ENCODE data around the gene ITGB2.
"Not testable (repeated sequence)": the region's sequence is repeated elsewhere in the genome, so short reads cannot be mapped to it uniquely, and the experiment has no call there.

ITGB2 gene

GRCh38 chr21:44940116-44940631 is 19.5 kb upstream of the ITGB2 start:
- no peak for DNase-seq

GRCh38 chr21:44939532-44940115 is 18.9 kb upstream of the ITGB2 start, which contains the start of gene SLX9:
Gene SLX9 (plus strand): TSS chr21:44940029. CDS start chr21:44940058, 29 bp downstream.
- DNase-seq, result peak; percentile 60

GRCh38 chr21:44938772-44939531 is 18.3 kb upstream of the ITGB2 start:
- no peak for DNase-seq

DNA sequence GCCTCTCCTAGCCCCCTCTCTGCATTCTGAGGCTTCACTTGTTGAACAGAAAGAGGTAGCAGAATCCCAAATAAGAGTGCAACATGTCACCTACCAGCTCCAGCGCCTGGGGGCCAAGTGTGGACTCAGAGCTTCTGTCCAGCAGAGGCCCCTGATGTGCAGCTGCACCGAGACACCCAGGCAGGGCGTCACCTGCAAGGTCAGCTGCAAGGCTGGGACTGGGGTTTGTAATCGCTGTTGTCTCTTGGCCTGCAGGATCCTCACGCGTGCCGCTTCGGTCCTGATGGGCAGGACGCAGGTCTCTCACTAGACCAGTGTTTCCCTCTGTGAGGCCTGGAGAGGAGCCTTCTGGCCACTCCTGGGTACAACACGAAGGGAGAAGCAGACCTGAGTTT is 14.8 kb upstream of the ITGB2 start:
- DNase-seq, result no peak

- no peak for DNase-seq
Measured at GRCh38 chr21:44934797-44935532, 14.3 kb upstream of the ITGB2 start.

- DNase-seq, result no peak
Measured at GRCh38 chr21:44934276-44934675, 13.6 kb upstream of the ITGB2 start.

- DNase-seq, result no peak
Measured at GRCh38 chr21:44933918-44934260, 13.2 kb upstream of the ITGB2 start.

GRCh38 chr21:44933199-44933917 is 12.7 kb upstream of the ITGB2 start:
- no peak for DNase-seq

DNA sequence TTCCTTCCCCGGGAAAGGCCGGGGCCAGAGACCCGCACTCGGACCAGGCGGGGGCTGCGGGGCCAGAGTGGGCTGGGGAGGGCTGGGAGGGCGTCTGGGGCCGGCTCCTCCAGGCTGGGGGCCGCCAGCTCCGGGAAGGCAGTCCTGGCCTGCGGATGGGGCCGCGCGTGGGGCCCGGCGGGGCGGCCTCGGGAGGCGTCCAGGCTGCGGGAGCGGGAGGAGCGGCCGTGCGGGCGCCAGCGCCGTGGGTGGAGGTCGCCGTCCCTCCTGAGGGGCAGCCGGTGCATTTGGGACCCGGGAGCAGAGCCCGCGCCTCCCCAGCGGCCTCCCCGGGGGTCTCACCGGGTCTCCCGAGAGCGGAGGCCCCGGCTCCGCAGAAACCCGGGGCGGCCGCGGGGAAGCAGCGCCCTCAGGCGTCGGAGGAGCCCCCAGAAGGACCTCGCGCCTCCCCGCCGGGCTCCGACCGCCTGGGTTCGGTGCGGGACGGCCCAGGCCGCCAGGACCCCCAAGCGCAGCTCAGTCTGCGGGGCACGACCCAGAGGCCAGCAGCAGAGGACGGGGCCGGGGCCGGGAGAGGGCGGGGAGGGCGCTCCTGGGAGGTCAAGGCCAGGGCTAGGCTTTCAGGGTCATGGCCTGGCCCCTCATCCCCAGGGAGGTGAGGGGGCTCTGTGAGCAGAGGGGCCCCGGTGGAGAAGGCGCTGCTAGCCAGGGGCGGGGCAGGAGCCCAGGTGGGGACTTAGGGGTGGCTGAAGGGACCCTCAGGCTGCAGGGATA is 11.9 kb upstream of the ITGB2 start:
- DNase-seq, result no peak

DNA sequence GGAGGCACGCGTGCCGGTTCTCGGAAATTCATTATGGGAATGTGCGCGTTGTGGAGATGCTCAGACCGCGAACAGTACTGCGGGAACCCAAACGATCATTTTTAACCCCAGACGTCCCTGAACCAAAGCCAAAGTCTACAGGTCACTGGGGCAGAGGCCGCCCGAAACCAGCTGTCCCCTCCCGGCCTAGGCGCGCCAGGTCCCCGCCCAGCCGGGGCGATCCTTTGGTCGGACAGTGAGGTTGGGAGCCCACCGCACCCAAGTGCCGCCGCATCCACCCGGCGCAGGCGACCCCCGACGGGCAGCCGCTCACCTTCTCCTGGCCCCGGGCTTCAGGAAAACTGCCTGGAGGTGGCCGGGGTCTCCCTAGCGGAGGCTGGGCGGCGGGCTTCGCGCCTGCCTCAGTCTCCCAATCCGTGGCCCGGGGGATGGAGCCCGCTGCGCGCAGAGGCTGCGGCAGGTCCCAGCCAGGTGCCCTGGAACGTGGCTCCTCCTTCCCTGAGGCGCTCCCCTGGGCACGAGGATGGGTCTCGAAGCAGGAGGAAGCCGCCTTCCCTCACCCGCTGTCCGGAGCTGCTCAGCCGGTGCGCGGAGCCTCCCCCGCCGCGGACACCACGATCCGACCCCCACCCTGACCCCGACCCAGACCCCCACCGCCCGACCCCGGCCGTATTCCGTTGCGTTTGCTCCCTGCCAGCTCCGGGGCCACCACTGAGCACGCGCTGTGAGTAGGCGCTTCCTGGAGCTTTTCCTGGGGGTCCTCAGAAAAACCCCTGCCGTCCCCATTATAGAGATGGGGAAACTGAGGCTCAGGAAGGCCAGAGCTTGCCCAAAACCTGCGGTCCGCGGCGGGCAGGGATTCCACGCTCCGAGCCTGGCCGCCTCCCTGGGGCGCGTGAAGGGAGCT is 11.1 kb upstream of the ITGB2 start:
- DNase-seq, result no peak

DNA sequence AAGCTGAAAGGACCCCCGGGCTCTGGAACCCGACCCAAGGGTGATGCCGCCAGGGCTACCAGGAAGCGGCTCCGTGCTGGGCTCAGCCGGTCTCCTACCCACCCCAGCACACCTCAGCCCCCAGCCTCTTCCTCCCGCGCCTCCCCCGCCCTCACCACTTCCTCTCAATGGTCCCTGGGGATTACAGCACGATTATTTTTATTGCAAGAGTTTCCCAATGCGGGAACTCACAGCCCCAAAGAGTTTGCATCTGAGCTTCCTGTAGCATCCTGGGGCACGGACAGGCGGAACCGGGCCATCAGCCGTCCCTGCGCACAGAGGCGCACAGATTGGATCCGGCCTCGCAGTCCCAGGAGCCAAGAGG is 10.4 kb upstream of the ITGB2 start:
- DNase-seq, result peak; percentile 81

DNA sequence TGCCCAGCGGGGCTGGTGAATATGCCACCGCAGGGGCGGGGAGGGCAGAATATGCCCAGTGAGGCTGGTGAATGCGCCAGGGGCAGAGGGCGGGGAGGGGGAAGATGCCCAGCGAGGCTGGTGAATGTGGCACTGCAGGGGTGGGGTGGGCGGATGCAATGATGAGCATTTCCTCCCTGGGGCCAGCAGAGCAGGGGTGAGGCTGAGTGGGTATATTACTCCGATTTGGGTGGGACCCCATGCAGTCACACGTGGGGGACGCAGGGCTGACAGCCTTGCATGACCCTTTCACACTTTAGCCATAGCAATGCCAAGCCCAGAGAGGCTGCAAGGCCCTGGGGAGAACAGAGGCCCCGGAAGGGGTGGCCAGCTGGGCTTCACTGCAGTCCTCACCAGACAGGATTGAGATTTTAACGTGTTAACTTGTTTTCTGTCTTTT is 9.9 kb upstream of the ITGB2 start:
- no peak for DNase-seq

DNA sequence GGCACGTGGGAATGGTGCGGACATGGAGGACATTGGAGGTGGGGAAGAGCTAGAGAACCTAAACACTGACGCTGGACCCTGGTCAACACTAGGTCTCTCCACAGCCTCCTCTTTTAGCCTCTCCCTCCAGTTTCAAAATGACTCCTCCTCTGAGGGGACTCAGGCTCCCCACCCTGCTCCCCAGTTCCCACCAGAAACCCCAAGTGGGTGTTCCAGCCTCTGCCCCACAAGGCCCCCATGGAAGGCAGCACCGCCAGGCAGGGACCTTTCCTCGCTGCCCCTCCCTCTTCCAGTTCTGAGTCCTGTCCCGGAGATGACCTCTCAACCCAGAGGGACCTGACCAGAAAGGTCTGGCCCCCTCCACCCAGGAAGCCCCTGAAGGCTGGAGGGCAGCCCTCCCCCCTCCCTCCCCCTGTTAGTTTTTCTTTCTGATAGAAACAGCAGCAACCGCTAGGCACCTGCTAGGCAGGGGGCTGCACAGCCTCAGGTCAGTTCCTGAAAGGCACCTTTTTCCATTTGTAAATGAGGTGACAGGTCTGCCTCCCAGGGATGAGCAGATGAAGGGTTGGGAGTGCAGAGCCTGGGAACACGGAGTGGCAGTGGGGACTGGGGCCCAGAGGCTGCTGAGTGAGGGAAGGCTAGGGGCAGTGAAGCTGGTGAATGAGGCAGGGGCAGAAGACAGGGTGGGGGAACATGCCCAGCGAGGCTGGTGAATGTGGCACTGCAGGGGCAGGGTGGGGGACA is 9.3 kb upstream of the ITGB2 start:
- DNase-seq, result no peak

DNA sequence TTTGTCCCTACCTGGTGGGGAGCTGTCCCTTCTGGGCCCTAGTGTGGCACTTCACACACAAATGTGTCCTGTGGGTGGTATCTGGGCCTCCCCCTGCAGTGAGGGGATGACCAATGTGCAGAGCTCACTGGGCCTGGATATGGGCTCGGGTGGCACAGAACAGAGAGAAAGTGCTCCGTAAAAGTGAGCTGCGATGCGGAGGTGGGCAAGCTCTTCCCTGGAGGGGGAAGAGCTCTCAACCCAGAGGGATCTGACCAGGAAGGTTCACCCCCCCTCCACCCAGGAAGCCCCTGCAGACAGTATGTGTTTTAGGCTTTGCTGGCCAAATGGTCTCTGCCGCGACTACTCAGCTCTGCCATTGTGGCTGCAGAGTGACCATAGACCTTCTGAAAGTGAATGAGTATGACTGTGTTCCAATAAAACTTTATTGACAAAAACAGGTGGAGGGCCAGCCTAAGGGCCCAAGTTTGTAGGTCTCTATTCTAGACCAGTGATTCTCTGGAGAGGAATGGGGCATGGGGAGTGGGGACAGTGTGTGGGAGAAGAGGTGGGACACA is 8.6 kb upstream of the ITGB2 start:
- DNase-seq, result no peak

GRCh38 chr21:44928500-44929241 is 8.0 kb upstream of the ITGB2 start:
- not testable (repeated sequence) for DNase-seq

GRCh38 chr21:44927587-44928461 is 7.1 kb upstream of the ITGB2 start:
- peak; percentile 68 for DNase-seq

DNA sequence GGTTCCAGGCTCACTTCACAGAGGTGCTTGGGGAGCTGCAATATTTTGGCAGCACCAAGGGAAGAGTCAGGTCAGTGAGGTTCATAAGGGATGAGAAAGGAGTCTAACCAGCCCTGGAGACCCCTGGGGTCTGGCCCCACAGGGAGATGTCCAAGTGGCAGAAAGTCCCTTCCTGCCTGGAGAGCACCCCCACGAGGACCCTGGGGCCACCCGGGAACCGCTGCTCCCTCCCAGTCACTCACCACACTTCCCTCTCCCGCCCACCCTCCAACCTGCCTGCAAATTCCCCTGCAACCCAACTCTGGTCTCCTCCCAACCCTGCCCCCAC is 6.5 kb upstream of the ITGB2 start:
- DNase-seq, result no peak

DNA sequence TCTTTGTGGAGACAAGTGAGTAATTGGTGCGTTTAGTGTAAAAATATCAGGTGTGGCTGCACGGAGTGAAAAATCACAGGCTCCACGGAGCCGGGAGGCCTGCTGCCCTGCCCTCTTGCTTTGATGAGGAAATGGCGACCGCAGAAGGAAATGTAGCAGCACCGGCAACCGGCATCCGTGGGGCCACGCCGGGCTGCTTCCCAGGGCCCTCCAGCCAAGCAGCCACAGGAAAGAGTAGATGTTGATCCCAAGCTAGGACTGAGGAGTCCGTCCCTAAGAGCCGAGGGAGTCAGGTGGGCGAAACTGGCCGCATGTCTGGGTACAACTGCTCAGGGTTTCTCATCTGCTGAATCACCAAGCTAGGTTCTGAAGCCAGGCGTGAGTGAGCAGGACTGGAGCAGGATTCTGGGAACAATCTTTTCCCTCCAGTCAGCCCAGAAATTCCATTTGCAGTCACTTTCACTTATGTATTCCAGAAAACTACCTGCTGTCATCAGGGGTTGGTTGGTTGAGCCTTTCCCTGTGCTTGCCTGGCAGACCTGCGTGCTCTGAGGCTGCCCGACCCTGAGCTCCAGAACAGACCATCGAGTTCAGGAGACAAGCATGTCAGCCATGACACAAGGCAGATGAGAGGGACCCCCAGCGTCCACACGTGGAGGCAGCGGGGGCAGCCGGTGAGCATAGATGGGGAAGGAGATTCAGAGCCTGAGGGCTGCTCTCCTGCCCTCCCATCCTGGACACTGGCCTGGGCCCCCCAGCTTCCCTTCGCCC is 5.8 kb upstream of the ITGB2 start:
- DNase-seq, result no peak

All from MV-4-11 (cell line).